ENCODE results near the gene ZNF627.
"Not testable (repeated sequence)": the region's sequence is repeated elsewhere in the genome, so short reads cannot be mapped to it uniquely, and the experiment has no call there.

ZNF627 gene

DNA sequence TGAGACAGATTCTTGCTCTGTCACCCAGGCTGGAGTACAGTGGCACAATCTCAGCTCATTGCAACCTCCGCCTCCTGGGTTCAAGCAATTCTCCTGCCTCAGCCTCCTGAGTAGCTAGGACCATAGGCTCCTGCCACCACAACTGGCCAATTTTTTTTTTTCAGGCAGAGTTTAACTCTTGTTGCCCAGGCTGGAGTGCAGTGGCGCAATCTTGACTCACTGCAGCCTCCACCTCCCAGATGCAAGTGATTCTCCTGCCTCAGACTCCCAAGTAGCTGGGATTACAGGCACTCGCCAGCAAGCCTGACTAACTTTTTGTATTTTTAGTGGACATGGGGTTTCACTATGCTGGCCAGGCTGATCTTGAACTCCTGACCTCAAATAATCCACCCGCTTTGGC is 23.5 kb upstream of the ZNF627 start:
- not testable (repeated sequence) for H3K27ac ChIP-seq (ENCODE audit: low read depth, low read length); H3K4me3 ChIP-seq (ENCODE audit: low read depth in 1 of 5, low read length in 5 of 5); H3K36me3 ChIP-seq (ENCODE audit: control insufficient read depth in 5 of 5, insufficient read depth in 5 of 5, low read length in 5 of 5); H3K9ac ChIP-seq (ENCODE audit: low read length in 5 of 5); H3K9me3 ChIP-seq (ENCODE audit: control insufficient read depth in 5 of 5, low read length in 5 of 5)
- Histone ChIP-seq H3K4me1 (ENCODE audit: control insufficient read depth in 5 of 5, insufficient read depth in 5 of 5, low read length in 5 of 5) (peaks cover 3 to 19% (median 9%) of the 10 kb centered on the region in 5 donors), H3K27me3 (ENCODE audit: control insufficient read depth in 5 of 5, insufficient read depth in 4 of 5, low read length in 5 of 5) (peaks cover 6 to 12% (median 10%) of the 10 kb centered on the region in 5 donors)

DNA sequence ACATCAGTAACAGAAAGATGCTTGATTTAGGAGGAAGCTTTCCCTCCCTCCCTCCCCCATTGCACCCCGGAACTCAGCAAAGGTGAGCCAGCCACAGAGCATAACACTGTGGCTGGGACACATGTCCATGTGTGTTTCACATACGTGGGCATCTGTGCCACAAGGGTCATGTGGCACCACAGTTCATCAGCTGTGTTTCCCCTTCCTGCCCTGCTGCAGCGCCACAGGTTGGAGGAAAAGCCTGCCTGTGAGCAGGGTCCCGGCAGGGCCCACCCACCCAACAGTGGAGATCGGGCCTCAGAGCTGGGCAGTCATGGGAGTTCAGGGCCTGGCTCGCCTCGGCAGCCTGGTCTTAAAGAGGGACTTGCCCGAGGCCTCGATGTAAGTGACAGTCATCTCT is 22.6 kb upstream of the ZNF627 start:
- Histone ChIP-seq H3K36me3 (ENCODE audit: control insufficient read depth in 5 of 5, insufficient read depth in 5 of 5, low read length in 5 of 5) (peaks cover 0 to 9% (median 0%) of the 10 kb centered on the region in 5 donors), H3K9me3 (ENCODE audit: control insufficient read depth in 5 of 5, low read length in 5 of 5) (no peaks in the 10 kb centered on the region), H3K9ac (ENCODE audit: low read length in 5 of 5) (no peak overlapping the region), H3K27me3 (ENCODE audit: control insufficient read depth in 5 of 5, insufficient read depth in 4 of 5, low read length in 5 of 5) (peaks cover 10 to 16% (median 14%) of the 10 kb centered on the region in 5 donors), H3K4me1 (ENCODE audit: control insufficient read depth in 5 of 5, insufficient read depth in 5 of 5, low read length in 5 of 5) (peaks cover 3 to 22% (median 13%) of the 10 kb centered on the region in 5 donors), H3K27ac (ENCODE audit: low read depth, low read length) (no peak overlapping the region), H3K4me3 (ENCODE audit: low read depth in 1 of 5, low read length in 5 of 5) (no peak overlapping the region)

DNA sequence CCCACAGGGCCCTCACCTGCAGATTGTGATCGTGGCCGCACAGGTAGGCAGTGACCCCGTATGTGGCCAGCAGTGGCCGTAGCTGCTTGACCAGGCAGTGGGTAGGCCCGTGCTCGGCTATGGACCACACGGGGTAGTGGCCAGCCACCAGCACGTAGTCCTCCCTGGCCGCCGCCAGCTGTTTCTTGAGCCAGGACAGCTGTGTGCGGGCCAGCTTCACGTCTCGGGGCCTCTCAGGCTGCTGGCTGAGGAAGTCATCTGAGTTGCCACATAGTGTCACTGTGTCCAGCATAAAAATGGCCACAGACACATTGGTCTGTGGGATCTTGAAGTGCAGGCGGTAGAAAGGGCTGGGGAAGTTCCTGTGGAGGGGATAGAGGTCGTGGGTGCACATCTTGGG is 21.1 kb upstream of the ZNF627 start:
- Histone ChIP-seq H3K27me3 (ENCODE audit: control insufficient read depth in 5 of 5, insufficient read depth in 4 of 5, low read length in 5 of 5) (peaks cover 12 to 20% (median 14%) of the 10 kb centered on the region in 5 donors), H3K27ac (ENCODE audit: low read depth, low read length) (no peak overlapping the region), H3K9ac (ENCODE audit: low read length in 5 of 5) (no peak overlapping the region), H3K9me3 (ENCODE audit: control insufficient read depth in 5 of 5, low read length in 5 of 5) (no peaks in the 10 kb centered on the region), H3K4me1 (ENCODE audit: control insufficient read depth in 5 of 5, insufficient read depth in 5 of 5, low read length in 5 of 5) (peaks cover 5 to 26% (median 15%) of the 10 kb centered on the region in 5 donors), H3K36me3 (ENCODE audit: control insufficient read depth in 5 of 5, insufficient read depth in 5 of 5, low read length in 5 of 5) (peaks cover 0 to 9% (median 0%) of the 10 kb centered on the region in 5 donors), H3K4me3 (ENCODE audit: low read depth in 1 of 5, low read length in 5 of 5) (no peak overlapping the region)

DNA sequence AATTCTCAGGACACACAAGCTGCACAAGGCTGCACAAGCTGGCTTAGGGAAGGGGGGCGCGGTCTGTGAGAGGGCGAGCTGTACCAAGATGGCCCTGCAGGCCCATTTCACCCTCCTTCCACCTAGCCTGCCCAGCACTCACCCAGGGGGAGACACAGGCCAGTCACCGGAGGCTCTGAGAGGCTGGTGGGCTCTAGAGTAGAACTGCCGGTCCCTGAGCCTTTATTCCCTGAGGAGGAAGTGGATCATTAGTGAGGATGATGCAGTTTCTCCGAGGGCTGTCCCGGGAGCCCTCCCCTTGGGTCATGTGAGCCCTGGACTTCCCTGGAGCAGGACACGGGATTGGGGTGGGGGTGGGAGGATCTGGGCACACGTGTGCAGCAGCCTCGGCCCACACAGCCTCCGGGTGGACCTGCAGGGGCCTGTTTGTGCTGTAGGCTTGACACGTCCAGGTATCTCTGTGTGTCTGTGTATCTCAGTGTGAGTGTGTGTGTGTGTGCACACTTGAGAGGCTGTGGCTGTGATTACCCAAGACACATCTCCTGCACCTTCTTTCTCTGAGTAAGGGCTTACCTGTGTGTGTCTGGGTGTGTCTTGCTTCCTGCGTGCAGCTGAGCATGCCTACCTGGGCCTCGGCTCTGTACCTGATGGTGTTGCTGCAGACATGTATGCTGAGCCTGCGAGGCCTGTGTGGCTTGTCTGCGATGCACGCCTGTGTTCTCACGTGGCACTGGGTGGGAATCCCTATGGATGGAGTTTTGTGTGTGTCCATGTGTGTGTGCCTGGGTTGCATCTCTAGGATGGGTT is 19.6 kb upstream of the ZNF627 start, which contains the start of gene ACP5:
TSS of gene ACP5 (minus strand) at position 195 of the 807 bp plus-strand sequence. CDS start 328 bp downstream, outside the sequence.
- H3K27ac ChIP-seq (ENCODE audit: low read depth, low read length): no peak within 1 kb of the TSS
- H3K9ac ChIP-seq (ENCODE audit: low read length in 5 of 5): peak within 1 kb of the TSS in 2 of 5 donors; percentile 20 to 56
- H3K36me3 ChIP-seq (ENCODE audit: control insufficient read depth in 5 of 5, insufficient read depth in 5 of 5, low read length in 5 of 5): peaks cover 0 to 9% (median 0%) of the 10 kb centered on the region in 5 donors
- peaks cover 12 to 20% (median 14%) of the 10 kb centered on the region in 5 donors for H3K27me3 ChIP-seq (ENCODE audit: control insufficient read depth in 5 of 5, insufficient read depth in 4 of 5, low read length in 5 of 5)
- H3K4me1 ChIP-seq (ENCODE audit: control insufficient read depth in 5 of 5, insufficient read depth in 5 of 5, low read length in 5 of 5): peaks cover 5 to 26% (median 15%) of the 10 kb centered on the region in 5 donors
- peak within 1 kb of the TSS; percentile 19 to 64 (median 52) for H3K4me3 ChIP-seq (ENCODE audit: low read depth in 1 of 5, low read length in 5 of 5)
- no peaks in the 10 kb centered on the region for H3K9me3 ChIP-seq (ENCODE audit: control insufficient read depth in 5 of 5, low read length in 5 of 5)

DNA sequence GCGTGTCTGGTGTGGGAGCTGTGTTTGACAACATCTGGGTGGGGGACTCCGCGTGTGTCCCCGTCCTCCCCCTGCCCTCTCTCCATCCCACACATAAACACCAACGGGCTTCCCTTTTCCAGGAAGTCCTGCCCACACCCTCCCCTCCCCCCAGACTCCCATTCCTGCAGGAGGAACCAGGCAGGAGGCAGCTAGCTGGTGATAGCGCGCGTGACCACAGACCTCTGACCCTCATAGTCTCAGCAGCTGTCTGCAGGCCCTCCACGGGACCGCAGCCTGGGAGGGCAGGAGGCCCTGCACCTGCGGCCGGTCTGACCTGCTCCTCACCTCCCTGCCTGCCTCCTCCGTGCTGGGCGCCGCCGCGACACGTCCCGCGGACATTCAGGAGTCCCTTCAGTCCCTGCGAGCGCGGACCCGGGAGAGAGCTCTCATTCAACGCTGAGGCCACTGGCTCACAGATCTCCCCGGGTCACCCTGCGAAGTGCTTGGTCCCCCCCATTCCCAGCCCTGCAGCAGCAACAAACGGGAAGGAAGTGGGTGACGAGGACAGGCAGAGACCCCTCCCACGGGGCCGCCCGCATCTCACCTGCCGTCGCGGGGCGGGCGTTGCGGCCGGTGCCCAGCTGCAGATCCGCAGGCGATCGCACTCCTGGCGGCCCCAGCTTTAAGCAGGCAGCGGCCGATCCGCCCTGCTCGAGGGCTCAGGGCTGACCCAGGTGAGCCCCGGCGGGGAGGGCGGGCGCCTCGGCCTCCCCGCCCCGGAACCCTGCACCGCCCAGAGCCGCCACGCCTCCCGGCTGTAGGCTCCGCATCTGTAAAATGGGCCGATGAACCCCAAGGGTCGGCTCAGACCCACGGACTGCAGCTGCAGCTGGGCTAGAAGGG is 18.8 kb upstream of the ZNF627 start:
- Histone ChIP-seq H3K4me3 (ENCODE audit: low read depth in 1 of 5, low read length in 5 of 5) (peak overlapping the region; percentile 19 to 64 (median 52)), H3K27ac (ENCODE audit: low read depth, low read length) (no peak overlapping the region), H3K4me1 (ENCODE audit: control insufficient read depth in 5 of 5, insufficient read depth in 5 of 5, low read length in 5 of 5) (peaks cover 5 to 26% (median 15%) of the 10 kb centered on the region in 5 donors), H3K9ac (ENCODE audit: low read length in 5 of 5) (peak overlapping the region in 2 of 5 donors; percentile 56 to 62), H3K27me3 (ENCODE audit: control insufficient read depth in 5 of 5, insufficient read depth in 4 of 5, low read length in 5 of 5) (peaks cover 12 to 20% (median 14%) of the 10 kb centered on the region in 5 donors), H3K36me3 (ENCODE audit: control insufficient read depth in 5 of 5, insufficient read depth in 5 of 5, low read length in 5 of 5) (peaks cover 0 to 9% (median 0%) of the 10 kb centered on the region in 5 donors), H3K9me3 (ENCODE audit: control insufficient read depth in 5 of 5, low read length in 5 of 5) (no peaks in the 10 kb centered on the region)

DNA sequence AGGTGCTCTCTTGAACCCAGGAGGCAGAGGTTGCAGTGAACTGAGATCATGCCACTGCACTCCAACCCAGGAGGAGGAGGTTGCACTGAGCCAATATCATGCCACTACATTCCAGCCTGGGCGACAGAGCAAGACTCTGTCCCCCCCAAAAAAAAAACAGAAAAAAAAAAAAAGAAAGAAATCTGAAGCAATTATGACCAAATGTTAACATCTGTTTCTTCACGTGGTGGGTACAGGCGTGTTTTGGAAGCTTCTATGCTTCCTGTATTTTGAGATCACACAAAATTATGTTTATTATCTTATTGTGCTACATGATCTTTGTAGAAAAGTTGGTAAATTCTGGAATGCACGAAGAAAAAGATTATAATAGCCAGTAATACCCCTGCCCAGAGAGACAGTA is 17.2 kb upstream of the ZNF627 start:
- Histone ChIP-seq H3K27ac (ENCODE audit: low read depth, low read length) (no peak overlapping the region), H3K9me3 (ENCODE audit: control insufficient read depth in 5 of 5, low read length in 5 of 5) (no peaks in the 10 kb centered on the region), H3K27me3 (ENCODE audit: control insufficient read depth in 5 of 5, insufficient read depth in 4 of 5, low read length in 5 of 5) (peaks cover 12 to 20% (median 14%) of the 10 kb centered on the region in 5 donors), H3K4me1 (ENCODE audit: control insufficient read depth in 5 of 5, insufficient read depth in 5 of 5, low read length in 5 of 5) (peaks cover 5 to 26% (median 15%) of the 10 kb centered on the region in 5 donors), H3K36me3 (ENCODE audit: control insufficient read depth in 5 of 5, insufficient read depth in 5 of 5, low read length in 5 of 5) (peaks cover 0 to 7% (median 0%) of the 10 kb centered on the region in 5 donors), H3K9ac (ENCODE audit: low read length in 5 of 5) (no peak overlapping the region), H3K4me3 (ENCODE audit: low read depth in 1 of 5, low read length in 5 of 5) (no peak overlapping the region)

DNA sequence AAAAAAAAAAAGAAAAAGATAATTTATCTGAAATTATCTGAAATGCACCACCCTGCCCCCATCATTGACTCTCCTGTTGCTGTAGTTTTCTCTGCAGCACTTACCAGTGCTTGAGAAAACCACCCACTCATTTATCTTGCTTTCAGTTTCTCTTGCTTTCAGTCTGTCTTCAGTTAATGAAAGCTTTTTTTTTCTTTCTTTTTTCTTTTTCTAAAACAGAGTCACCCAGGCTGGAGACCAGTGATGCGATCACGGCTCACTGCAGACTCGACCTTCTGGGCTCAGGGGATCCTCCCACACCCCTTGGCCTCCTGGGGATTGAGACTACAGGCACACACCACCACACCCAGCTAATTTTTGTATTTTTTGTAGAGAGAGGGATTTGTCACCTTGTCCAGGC is 15.5 kb upstream of the ZNF627 start:
- no peak overlapping the region for H3K27ac ChIP-seq (ENCODE audit: low read depth, low read length)
- H3K27me3 ChIP-seq (ENCODE audit: control insufficient read depth in 5 of 5, insufficient read depth in 4 of 5, low read length in 5 of 5): peaks cover 12 to 20% (median 14%) of the 10 kb centered on the region in 5 donors
- peaks cover 5 to 22% (median 15%) of the 10 kb centered on the region in 5 donors for H3K4me1 ChIP-seq (ENCODE audit: control insufficient read depth in 5 of 5, insufficient read depth in 5 of 5, low read length in 5 of 5)
- no peaks in the 10 kb centered on the region for H3K36me3 ChIP-seq (ENCODE audit: control insufficient read depth in 5 of 5, insufficient read depth in 5 of 5, low read length in 5 of 5)
- no peak overlapping the region for H3K4me3 ChIP-seq (ENCODE audit: low read depth in 1 of 5, low read length in 5 of 5)
- no peaks in the 10 kb centered on the region for H3K9me3 ChIP-seq (ENCODE audit: control insufficient read depth in 5 of 5, low read length in 5 of 5)
- H3K9ac ChIP-seq (ENCODE audit: low read length in 5 of 5): no peak overlapping the region

DNA sequence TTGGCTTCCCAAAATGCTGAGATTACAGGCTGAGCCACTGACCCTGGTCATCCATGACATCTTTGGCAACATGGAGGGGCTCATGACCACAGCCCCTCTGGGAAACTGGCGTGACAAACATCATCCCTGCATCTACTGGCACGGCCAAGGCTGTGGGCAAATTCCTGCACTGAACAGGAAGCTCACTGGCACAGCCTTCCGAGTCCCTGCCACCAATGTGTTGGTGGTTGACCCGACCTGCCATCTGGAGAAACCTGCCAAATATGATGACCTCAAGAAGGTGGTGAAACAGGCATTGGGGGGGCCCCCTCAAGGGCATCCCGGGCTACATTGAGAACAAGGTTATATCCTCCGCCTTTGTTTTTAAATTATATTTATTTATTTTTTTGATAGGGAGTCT is 11.0 kb upstream of the ZNF627 start:
- no peak overlapping the region for H3K4me3 ChIP-seq (ENCODE audit: low read depth in 1 of 5, low read length in 5 of 5)
- H3K4me1 ChIP-seq (ENCODE audit: control insufficient read depth in 5 of 5, insufficient read depth in 5 of 5, low read length in 5 of 5): peaks cover 0 to 5% (median 4%) of the 10 kb centered on the region in 5 donors
- H3K27me3 ChIP-seq (ENCODE audit: control insufficient read depth in 5 of 5, insufficient read depth in 4 of 5, low read length in 5 of 5): no peaks in the 10 kb centered on the region
- H3K9ac ChIP-seq (ENCODE audit: low read length in 5 of 5): no peak overlapping the region
- no peaks in the 10 kb centered on the region for H3K36me3 ChIP-seq (ENCODE audit: control insufficient read depth in 5 of 5, insufficient read depth in 5 of 5, low read length in 5 of 5)
- no peak overlapping the region for H3K27ac ChIP-seq (ENCODE audit: low read depth, low read length)
- H3K9me3 ChIP-seq (ENCODE audit: control insufficient read depth in 5 of 5, low read length in 5 of 5): no peaks in the 10 kb centered on the region

DNA sequence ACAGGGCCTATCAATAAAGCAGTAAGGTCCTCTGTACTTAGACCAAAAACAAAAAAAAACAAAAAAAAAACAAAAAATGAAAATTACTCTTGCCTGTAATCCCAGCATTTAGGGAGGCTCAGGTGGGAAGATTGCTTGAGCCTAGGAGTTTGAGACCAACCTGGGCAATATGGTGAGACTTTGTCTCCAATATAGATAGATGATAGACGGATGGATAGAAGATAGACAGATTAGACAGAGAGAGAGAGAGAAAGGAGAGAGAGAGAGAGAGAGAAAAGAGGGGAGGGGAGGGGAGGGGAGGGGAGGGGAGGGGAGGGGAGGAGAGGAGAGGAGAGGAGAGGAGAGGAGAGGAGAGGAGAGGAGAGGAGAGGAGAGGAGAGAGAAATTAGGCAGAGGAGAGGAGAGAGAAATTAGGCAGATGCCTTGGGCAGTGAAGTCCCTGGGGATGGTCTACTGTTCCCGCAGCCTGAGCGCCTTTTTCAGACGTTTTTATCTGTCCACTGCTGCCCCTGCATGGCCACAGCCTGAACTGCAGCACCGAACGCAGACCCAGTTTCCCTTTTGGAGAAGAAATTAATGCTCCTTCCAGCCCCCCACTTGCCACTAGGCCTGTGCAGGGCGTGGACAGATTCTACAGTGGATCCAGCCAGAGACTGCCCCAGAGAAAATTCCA is 9.8 kb upstream of the ZNF627 start:
- Histone ChIP-seq H3K9ac (ENCODE audit: low read length in 5 of 5) (no peak overlapping the region), H3K36me3 (ENCODE audit: control insufficient read depth in 5 of 5, insufficient read depth in 5 of 5, low read length in 5 of 5) (no peaks in the 10 kb centered on the region), H3K9me3 (ENCODE audit: control insufficient read depth in 5 of 5, low read length in 5 of 5) (no peaks in the 10 kb centered on the region), H3K4me3 (ENCODE audit: low read depth in 1 of 5, low read length in 5 of 5) (no peak overlapping the region), H3K27me3 (ENCODE audit: control insufficient read depth in 5 of 5, insufficient read depth in 4 of 5, low read length in 5 of 5) (no peaks in the 10 kb centered on the region), H3K27ac (ENCODE audit: low read depth, low read length) (no peak overlapping the region), H3K4me1 (ENCODE audit: control insufficient read depth in 5 of 5, insufficient read depth in 5 of 5, low read length in 5 of 5) (peaks cover 0 to 5% (median 4%) of the 10 kb centered on the region in 5 donors)
